ENCODE data around the gene LSP1. TPM values are rescaled to one million over a fixed set of nuclear protein-coding genes. Genes with fewer than 3 reads are reported as not detected.

The LSP1 gene
- total RNA-seq, 1 donor from 2014 or later: not detected

DNA sequence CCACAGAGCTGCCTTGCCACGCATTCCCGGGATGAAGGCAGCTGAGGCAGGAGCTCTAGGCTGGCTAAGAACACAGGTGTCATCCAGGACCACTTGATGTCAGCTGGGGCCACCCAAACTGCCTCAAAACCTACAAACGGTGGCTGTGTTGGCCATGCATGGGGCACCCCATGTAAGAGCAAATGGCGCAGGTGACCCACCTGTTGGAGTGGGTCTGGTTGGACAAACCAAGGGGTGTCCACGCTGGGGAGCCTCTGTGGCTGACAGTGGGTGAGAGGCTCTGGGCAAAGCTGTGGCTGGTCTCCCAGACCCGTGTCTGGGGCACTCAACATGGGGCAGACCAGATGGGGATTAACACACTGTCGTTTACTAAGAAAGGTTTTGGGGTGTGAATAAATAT, 37.1 kb upstream of the LSP1 start:
- Mint-ChIP-seq H3K36me3 (ENCODE audit: low read depth, unreplicated experiment) (no peaks in the 10 kb centered on the region), H3K4me1 (ENCODE audit: unreplicated experiment) (no peaks in the 10 kb centered on the region)
- TF ChIP-seq, protein P1, sequence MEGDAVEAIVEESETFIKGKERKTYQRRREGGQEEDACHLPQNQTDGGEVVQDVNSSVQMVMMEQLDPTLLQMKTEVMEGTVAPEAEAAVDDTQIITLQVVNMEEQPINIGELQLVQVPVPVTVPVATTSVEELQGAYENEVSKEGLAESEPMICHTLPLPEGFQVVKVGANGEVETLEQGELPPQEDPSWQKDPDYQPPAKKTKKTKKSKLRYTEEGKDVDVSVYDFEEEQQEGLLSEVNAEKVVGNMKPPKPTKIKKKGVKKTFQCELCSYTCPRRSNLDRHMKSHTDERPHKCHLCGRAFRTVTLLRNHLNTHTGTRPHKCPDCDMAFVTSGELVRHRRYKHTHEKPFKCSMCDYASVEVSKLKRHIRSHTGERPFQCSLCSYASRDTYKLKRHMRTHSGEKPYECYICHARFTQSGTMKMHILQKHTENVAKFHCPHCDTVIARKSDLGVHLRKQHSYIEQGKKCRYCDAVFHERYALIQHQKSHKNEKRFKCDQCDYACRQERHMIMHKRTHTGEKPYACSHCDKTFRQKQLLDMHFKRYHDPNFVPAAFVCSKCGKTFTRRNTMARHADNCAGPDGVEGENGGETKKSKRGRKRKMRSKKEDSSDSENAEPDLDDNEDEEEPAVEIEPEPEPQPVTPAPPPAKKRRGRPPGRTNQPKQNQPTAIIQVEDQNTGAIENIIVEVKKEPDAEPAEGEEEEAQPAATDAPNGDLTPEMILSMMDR (IDR thresholded peaks at IDR 0.05; ENCODE audit: unreplicated experiment): no peak

DNA sequence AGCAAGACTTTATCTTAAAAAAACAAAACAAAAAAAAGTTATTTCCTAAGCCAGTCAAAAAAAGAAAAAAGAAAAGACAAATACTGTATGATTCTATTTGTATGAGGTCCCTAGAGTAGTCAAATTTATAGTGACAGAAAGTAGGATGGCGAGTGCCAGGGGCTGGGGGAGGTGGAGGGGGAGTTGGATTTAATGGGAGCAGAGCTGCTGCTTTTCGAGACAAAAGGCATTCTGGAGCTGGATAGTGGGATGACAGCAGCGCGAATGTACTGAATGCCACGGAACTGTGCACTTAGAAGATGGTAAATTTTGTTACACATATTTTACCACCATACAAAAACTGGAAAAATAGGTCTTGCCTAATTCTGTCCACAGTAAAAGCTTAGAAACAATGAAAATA, 35.9 kb upstream of the LSP1 start:
- DNase-seq (ENCODE audit: low spot score): no peak
- Mint-ChIP-seq H3K27me3 (ENCODE audit: unreplicated experiment) (peaks cover 11% of the 10 kb centered on the region), H3K4me3 (ENCODE audit: unreplicated experiment) (no peak overlapping the region), H3K4me1 (ENCODE audit: unreplicated experiment) (no peaks in the 10 kb centered on the region), H3K27ac (ENCODE audit: unreplicated experiment) (no peak overlapping the region), H3K9me3 (ENCODE audit: unreplicated experiment) (peaks cover 8% of the 10 kb centered on the region), H3K36me3 (ENCODE audit: low read depth, unreplicated experiment) (peaks cover 9% of the 10 kb centered on the region)
- TF ChIP-seq, protein P1 (IDR thresholded peaks at IDR 0.05; ENCODE audit: unreplicated experiment): no peak

More for the DNA sequence above, 37.1 kb upstream of the LSP1 start:
- H3K27ac Mint-ChIP-seq (ENCODE audit: unreplicated experiment): no peak overlapping the region
- no peak for DNase-seq (ENCODE audit: low spot score)
- H3K9me3 Mint-ChIP-seq (ENCODE audit: unreplicated experiment): no peaks in the 10 kb centered on the region
- H3K27me3 Mint-ChIP-seq (ENCODE audit: unreplicated experiment): peaks cover 2% of the 10 kb centered on the region
- no peak overlapping the region for H3K4me3 Mint-ChIP-seq (ENCODE audit: unreplicated experiment)

DNA sequence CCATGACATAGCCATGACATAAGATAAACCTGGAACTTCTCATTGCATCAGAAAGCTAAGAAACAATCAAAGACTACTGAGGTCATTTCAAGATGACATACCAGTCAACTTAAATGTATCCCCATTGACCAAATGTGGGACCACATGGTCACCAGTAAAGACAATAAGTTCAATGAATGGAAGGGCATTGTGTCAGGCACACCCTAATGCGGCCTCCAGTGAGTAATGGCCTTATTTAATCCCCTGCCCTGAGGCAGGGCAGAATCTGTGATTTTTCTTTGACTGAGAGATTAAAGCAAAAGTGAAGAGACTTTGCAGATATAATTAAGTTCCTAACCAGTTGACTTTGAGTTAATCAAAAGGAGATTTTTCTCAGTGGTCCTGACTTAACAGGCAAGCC, 35.4 kb upstream of the LSP1 start:
- TF ChIP-seq, protein P1 (IDR thresholded peaks at IDR 0.05; ENCODE audit: unreplicated experiment): no peak
- Mint-ChIP-seq H3K36me3 (ENCODE audit: low read depth, unreplicated experiment) (peaks cover 9% of the 10 kb centered on the region), H3K27me3 (ENCODE audit: unreplicated experiment) (peaks cover 11% of the 10 kb centered on the region), H3K9me3 (ENCODE audit: unreplicated experiment) (peaks cover 8% of the 10 kb centered on the region), H3K4me1 (ENCODE audit: unreplicated experiment) (no peaks in the 10 kb centered on the region), H3K4me3 (ENCODE audit: unreplicated experiment) (no peak overlapping the region), H3K27ac (ENCODE audit: unreplicated experiment) (no peak overlapping the region)
- no peak for DNase-seq (ENCODE audit: low spot score)

DNA sequence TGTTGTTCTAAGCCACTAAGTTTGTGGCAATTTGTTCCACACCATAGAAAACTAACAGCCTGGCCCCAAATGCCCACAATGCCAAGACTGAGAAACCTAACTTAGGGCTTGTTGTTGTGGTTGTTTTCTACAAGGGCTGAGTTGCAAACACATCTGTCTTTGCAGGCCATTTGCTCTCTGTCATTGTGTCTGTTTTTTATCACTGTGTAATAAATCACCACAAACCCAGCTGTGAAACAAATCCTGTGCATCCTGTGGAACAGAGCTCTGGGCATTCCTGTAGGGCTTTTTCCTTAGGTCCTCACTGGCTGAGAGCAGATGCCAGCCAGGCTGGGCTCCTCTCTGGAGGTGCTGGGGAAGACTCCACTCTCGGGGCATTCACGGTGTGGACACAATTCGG, 33.8 kb upstream of the LSP1 start:
- TF ChIP-seq, protein P1 (IDR thresholded peaks at IDR 0.05; ENCODE audit: unreplicated experiment): no peak

DNA sequence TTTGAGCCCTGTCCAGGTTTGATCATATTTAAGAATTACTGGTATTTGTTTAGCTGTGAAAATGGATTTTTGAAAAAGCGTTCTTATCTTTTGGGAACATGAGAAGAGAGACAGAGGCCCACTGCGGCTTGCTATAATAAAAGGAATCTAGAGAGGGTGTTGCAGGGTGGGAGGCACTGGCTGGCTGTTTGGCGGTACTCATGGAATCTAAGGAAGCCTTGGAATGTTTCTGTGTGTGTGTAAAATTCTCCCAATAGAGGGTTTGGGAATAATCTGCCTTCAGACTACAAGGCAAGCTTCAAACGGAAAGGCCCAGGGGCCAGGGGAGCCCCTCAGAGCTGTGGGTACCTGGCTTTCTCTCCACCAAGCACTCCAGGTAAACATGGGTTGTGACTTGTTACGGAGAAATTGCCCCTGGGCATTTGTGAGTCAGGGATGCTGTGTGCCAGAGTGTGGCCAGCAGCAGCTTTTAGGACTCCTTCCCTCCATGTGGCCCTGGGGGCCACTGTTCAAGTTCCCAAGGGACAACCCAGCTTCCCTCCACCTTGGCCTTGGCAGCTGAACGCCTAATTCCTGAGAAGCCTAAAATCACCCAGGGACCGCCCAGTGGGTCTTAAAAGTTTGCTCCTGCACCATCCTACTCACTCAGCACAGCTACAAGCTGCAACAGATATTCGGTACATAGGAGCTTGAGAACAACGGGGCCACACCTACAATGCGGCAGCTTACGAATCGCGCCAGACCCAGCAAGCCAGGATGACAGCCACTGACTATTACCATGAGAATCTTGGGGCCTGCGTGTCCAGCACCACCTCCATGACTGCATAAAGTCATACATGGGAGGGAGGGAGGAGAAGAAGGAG, 32.2 kb upstream of the LSP1 start:
- peaks cover 8% of the 10 kb centered on the region for H3K9me3 Mint-ChIP-seq (ENCODE audit: unreplicated experiment)
- H3K4me3 Mint-ChIP-seq (ENCODE audit: unreplicated experiment): no peak overlapping the region
- peaks cover 9% of the 10 kb centered on the region for H3K36me3 Mint-ChIP-seq (ENCODE audit: low read depth, unreplicated experiment)
- TF ChIP-seq, protein P1 (IDR thresholded peaks at IDR 0.05; ENCODE audit: unreplicated experiment): no peak
- H3K27ac Mint-ChIP-seq (ENCODE audit: unreplicated experiment): no peak overlapping the region
- H3K27me3 Mint-ChIP-seq (ENCODE audit: unreplicated experiment): peaks cover 13% of the 10 kb centered on the region
- H3K4me1 Mint-ChIP-seq (ENCODE audit: unreplicated experiment): no peaks in the 10 kb centered on the region
- no peak for DNase-seq (ENCODE audit: low spot score)

More for the DNA sequence above, 33.8 kb upstream of the LSP1 start:
- Mint-ChIP-seq H3K27me3 (ENCODE audit: unreplicated experiment) (peaks cover 11% of the 10 kb centered on the region), H3K4me1 (ENCODE audit: unreplicated experiment) (no peaks in the 10 kb centered on the region), H3K9me3 (ENCODE audit: unreplicated experiment) (peaks cover 8% of the 10 kb centered on the region), H3K36me3 (ENCODE audit: low read depth, unreplicated experiment) (peaks cover 9% of the 10 kb centered on the region), H3K27ac (ENCODE audit: unreplicated experiment) (no peak overlapping the region), H3K4me3 (ENCODE audit: unreplicated experiment) (no peak overlapping the region)
- no peak for DNase-seq (ENCODE audit: low spot score)
